ENCODE measurements around the gene SPOCD1.

DNA sequence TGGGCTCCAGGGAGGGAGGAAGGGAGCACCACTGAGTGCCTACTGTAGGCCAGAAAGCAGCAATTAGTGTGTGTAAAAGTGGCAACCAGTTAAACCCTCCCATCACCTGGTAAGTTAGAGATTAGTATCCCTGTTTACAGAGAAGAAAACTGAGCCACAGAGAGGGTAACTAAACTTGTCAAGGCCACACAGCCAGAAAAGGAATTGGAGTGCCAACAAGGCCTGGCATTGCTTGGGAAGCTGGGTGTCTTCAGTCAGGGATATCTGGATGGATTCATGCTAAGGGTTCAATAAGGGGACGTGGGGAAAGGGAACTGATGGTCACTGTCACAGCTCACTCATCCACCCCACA, 28.1 kb downstream of the SPOCD1 start:
- TF ChIP-seq, protein P1, sequence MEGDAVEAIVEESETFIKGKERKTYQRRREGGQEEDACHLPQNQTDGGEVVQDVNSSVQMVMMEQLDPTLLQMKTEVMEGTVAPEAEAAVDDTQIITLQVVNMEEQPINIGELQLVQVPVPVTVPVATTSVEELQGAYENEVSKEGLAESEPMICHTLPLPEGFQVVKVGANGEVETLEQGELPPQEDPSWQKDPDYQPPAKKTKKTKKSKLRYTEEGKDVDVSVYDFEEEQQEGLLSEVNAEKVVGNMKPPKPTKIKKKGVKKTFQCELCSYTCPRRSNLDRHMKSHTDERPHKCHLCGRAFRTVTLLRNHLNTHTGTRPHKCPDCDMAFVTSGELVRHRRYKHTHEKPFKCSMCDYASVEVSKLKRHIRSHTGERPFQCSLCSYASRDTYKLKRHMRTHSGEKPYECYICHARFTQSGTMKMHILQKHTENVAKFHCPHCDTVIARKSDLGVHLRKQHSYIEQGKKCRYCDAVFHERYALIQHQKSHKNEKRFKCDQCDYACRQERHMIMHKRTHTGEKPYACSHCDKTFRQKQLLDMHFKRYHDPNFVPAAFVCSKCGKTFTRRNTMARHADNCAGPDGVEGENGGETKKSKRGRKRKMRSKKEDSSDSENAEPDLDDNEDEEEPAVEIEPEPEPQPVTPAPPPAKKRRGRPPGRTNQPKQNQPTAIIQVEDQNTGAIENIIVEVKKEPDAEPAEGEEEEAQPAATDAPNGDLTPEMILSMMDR (IDR thresholded peaks at IDR 0.05) = no peak
- no peak for TF ChIP-seq POLR2A (IDR thresholded peaks at IDR 0.05)

Data from adrenal gland (tissue), 5 donors.